Inflammatory macrophage (primary cell): ENCODE measurements around the gene NOG.
A peak's percentile ranks its signal among the peaks of the same experiment; 100 is the strongest.

Source experiments
- DNase-seq, 2 donors: peaks; one replicate each; pipeline ENCODE4 v3.0.0-alpha.2; 2020 to 2022
- total RNA-seq, 18 experiments: gene quantifications; one replicate each; lab custom pipeline; 2026; ENCODE audit warnings: mixed read lengths in 6 of 18, inconsistent platforms in 2 of 18; lab: John Stamatoyannopoulos, UW

Gene NOG
- 0 to 0.09 (median 0) reads per million in 18 experiments for total RNA-seq

- peak; percentile 57 to 68 for DNase-seq
These were observed at the start of gene NOG for GRCh38 chr17:56593646-56594319. Gene NOG (plus strand): TSS chr17:56593699. CDS start chr17:56594224, 525 bp downstream.

DNA sequence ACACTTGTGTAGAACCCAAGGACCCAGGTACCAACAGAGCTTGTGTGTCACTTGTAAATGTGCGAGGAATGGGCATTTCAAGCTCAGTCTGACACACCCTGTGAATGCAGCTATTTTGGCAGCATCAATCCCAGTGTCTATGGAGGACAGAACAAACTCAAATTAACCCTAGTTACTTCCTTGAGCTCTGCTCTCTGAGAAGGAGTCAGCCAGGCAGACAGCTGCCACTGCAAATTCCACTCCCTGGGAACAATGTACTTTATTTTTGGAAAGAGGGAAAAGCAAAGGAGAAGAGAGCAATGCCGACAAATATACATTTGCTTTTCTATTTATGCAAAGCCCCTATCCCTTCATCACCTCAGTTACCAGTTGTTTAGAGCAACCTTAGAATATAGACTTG is 48.4 kb upstream of the NOG start:
- no peak for DNase-seq

- DNase-seq = no peak
These were observed 47.6 kb upstream of the NOG start for GRCh38 chr17:56545930-56546329.

DNA sequence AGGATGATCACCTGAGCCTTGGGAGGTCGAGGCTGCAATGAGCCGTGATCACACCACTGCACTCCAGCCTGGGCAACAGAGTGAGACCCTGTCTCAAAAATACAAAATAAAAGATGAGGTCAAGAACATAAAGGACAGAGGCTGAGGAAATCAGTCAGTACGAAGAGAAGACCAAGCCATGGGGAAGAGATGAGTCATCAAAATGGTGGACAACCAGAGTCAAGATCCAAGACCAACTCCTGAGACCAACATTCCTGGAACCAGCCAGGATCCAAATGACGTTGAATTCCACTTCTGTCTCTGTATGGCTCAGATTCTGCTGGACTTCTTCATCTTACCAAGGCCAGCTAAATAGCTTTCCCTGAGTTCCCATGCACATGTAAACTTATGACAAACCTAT is 44.8 kb upstream of the NOG start:
- no peak for DNase-seq

DNA sequence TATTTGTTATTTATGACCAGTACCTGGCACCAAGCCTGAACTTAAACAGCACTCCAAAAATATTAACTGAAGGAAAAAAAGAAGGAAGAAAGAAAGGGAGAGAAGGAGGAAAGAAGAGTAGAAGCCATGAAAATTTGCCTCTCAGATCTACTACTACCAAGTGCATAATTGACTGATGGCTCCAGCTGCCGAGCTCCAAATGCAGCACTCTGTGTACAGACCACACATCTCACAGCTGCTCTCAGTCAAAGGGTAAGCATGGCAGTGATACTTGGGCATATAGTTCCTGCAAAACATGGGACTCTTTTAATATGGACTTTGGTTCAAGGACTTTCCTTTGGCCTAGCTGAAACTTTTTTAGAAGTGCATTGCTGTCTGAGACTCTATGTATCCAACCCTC is 44.0 kb upstream of the NOG start:
- no peak for DNase-seq

DNA sequence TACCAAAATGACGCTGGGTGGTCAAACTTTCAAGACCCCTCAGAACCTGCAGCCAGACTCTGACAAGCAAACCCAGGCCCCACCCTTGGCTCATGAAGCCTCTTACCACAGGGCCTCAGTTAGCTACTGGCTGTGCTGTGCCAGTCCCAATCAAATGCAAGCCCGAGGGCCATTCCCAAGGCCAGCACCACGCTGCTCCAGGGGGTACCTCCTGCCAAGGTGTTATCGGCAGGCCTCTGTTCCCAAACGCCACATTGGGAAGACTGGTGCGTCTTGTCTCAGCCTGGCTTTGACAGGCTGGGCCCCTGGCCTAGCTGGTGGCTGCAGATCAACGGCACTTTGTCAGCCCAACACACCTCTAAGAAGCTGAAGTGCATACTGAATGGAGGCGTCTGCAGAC is 35.8 kb upstream of the NOG start:
- DNase-seq = no peak

GRCh38 chr17:56558088-56558487 is 35.4 kb upstream of the NOG start:
- DNase-seq = no peak

- no peak for DNase-seq
These were observed 23.3 kb upstream of the NOG start for GRCh38 chr17:56570199-56570598.

- DNase-seq = no peak
These were observed 22.0 kb upstream of the NOG start for GRCh38 chr17:56571456-56571855.

DNA sequence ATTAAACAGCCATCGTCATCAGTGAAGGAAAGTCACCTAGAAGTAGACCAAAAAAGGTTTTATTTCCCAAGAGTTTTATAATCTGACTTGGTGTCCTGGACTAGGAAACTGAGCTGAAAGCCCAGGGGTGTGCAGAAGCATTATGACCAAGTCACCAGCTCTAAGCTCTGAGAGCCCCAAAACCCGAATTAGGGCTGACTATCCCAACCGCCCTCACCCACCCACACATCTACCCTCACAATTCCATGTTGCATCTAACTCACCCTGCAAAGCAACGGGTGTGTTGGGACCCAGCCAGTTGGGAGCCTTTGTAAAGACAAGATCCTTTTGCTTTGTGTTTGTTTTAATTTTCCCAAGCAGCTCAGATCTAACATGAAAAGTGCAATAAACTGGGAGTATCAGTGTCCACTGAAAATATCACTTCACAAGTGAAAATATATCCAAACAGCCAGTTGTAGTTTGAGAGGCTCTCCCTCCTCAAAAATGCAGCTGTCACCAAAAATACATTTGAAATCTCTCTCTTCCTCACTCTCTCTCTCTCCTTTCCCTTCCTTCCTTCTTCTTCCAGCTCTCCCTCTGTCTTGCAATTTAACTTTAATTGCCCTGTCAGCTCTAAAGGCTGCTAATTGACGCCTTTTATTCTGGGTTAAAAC is 16.2 kb upstream of the NOG start:
- no peak for DNase-seq

- no peak for DNase-seq
These were observed 15.7 kb upstream of the NOG start for GRCh38 chr17:56577843-56578204.

DNA sequence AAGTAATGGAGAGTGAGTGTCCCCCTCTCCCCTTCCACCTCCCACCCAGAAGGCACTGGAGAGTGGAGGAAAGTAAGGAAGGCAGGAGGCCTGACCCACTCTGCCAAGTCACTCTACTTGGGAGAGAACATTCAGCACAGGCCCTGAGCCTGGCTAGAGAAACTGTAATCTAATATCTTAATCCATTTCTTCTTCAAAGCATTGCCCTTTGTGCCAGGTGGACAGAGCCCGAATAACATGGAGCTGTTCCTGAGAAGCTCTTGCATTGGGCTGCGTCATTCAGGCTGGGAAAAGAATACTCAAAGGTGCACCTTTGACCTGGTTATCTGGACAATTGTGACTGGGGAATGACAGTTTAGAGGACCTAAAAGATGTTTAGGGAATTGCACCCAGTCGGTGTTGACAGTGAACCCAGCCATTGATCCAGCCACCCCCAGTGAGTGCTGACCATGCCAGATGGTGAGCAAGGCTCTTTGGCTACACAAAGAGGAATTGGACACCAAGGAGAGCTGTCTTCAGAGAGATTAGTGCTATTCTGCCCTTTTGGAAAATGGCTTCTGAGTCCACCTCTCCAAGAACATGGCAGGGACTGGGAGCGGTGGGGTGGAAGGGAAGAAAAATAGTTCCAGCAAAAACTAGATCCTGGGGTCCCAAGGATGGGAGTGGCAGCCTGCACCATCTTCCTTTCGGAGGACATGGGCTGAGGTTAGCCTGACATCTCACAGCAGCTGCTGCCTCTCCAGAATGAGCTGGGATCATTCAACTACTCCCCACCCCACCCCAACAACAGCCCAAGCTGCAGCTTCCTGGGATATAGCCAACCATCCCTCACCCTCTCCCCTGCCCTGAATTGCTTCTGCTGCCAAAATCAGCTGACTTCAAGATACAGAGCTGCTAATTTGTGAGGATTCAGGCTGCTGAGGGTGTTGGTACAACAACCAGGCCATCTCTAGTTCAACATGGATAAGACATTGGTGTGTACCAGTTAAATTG is 11.6 kb upstream of the NOG start:
- no peak for DNase-seq

DNA sequence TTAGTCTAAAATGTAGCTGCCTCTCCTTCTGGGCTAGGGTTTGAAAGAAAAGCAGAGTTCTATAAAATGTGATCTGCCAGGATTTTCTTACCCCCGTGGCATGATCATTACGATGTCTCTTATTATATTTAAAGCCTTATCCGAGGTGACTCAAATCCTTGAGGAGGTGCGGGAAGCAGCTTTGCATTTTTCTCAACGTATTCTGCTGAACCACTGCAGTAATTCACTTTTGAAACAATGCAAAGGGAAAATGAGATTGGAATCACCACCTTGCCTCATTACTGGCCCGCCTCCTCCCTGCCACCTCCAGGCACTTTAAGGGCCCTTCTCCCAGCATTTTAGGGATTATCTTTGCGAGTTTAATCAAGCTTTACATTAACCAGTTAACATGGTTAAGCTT is 9.7 kb upstream of the NOG start:
- DNase-seq = no peak

DNA sequence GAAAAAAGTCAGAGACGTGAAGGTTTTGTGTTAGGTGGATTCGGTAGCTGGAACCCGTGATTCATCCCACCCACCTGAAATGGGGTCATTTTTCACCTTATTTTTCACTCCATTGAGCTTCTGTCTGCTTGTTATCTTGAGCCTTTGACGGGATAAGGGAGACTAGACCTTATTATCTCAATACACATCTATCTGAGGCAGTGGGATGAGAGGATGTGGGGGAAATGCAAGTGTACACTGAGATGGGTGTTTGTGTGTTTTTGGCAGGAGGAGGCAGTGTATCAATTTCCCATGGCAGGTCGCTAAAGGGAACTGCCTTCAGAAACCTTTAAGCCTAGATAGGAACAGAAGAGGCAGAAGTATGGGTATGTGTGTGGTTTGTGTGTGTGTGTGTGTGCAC is 6.2 kb upstream of the NOG start:
- DNase-seq = no peak

GRCh38 chr17:56592487-56593085 is 913 bp upstream of the NOG start:
- peak; percentile 41 to 65 for DNase-seq

- peak in 1 of 2 donors; percentile 9 for DNase-seq
These were observed 333 bp upstream of the NOG start for GRCh38 chr17:56593086-56593645.

GRCh38 chr17:56594320-56595107 is 1.0 kb downstream of the NOG start:
- DNase-seq = peak in 1 of 2 donors; percentile 17

- no peak for DNase-seq
These were observed 1.6 kb downstream of the NOG start for GRCh38 chr17:56595108-56595418.

GRCh38 chr17:56595831-56596690 is 2.6 kb downstream of the NOG start:
- DNase-seq = no peak

DNA sequence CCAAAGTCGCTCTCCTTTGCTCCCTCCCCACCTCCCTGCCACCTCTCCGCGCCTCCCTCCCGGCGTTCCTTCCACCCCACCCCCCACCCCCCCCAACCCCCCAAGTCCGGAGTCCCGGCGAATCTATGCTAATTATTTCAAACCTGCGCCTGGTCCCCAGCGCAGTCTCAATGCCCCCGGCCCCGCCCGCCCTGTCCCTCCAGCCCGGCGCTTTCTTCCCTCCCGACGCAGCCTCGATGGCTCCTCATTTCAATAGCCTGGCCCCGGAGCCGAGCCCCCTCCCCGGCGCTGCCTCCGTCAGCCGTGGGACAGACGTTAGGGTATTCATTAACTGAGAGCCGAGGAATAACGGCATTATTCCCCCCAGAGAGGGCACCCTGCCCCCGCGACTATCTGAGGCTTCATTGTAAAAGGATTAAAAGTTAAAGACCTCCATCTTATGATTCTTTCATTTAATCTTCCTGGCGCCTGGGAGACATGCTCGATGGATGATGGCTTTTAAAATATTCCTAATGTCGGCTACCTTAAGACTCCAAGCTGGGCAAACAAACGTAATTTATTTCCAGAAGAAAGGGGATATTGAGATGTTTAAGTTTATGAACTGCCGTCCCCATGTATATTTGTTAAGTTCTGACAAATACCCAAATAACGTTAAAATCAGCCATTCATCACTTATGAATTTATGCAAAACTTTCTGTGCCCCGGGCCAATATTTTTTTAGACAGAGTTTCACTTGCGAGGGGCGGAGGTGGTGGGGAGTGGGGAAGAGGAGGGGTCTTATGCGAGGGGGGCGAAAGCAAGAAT is 3.4 kb downstream of the NOG start:
- no peak for DNase-seq
